GM18951 (cell line): ENCODE measurements around the gene AMBP.

ENCODE experiments used
- POLR2A ChIP-seq: IDR thresholded peaks from 4 replicates; pipeline ENCODE4 v1.6.1; 2011; ENCODE audit warnings: mild to moderate bottlenecking; ENCODE audit not compliant: insufficient read length, insufficient read depth; ENCODE audit errors: extremely low read depth
- in situ Hi-C: fragments of 300-500 bp; cut with MboI; formaldehyde crosslinking; loops from one replicate; pipeline ENCODE4 v1.12.0; 2022; ENCODE audit warnings: low sequenced_read_pairs, mixed read lengths, inconsistent platforms; ENCODE audit not compliant: unreplicated experiment

The AMBP gene

GRCh38 chr9:114092336-114092735, 14.2 kb upstream of the AMBP start:
- in situ Hi-C loops, result no loop called here
- TF ChIP-seq POLR2A, result no peak

GRCh38 chr9:114091711-114092110, 13.6 kb upstream of the AMBP start:
- in situ Hi-C loops, result no loop called here
- TF ChIP-seq POLR2A, result no peak

- TF ChIP-seq POLR2A, result no peak
- in situ Hi-C loops, result no loop called here
Observed at GRCh38 chr9:114090798-114091197, 12.7 kb upstream of the AMBP start.

- in situ Hi-C loops, result loop anchor here (10.0 kb wide), 1 partner anchor 195 kb away; no protein-coding TSS in a partner anchor
- no peak for TF ChIP-seq POLR2A
Observed at GRCh38 chr9:114089206-114089840, 11.2 kb upstream of the AMBP start.

GRCh38 chr9:114088571-114089170, 10.6 kb upstream of the AMBP start:
- no peak for TF ChIP-seq POLR2A
- in situ Hi-C loops, result loop anchor here (10.0 kb wide), 1 partner anchor 196 kb away; no protein-coding TSS in a partner anchor

GRCh38 chr9:114087721-114088120, 9.6 kb upstream of the AMBP start:
- in situ Hi-C loops, result loop anchor here (10.0 kb wide), 1 partner anchor 197 kb away; no protein-coding TSS in a partner anchor
- no peak for TF ChIP-seq POLR2A

GRCh38 chr9:114086607-114087006, 8.5 kb upstream of the AMBP start:
- in situ Hi-C loops, result loop anchor here (10.0 kb wide), 1 partner anchor 198 kb away; no protein-coding TSS in a partner anchor
- no peak for TF ChIP-seq POLR2A

- in situ Hi-C loops, result loop anchor here (10.0 kb wide), 1 partner anchor 199 kb away; no protein-coding TSS in a partner anchor
- no peak for TF ChIP-seq POLR2A
Observed at GRCh38 chr9:114086009-114086408, 7.9 kb upstream of the AMBP start.

- in situ Hi-C loops, result loop anchor here (10.0 kb wide), 1 partner anchor 199 kb away; no protein-coding TSS in a partner anchor
- TF ChIP-seq POLR2A, result no peak
Observed at GRCh38 chr9:114085387-114085789, 7.3 kb upstream of the AMBP start.

- TF ChIP-seq POLR2A, result no peak
- in situ Hi-C loops, result loop anchor here (10.0 kb wide), 1 partner anchor 200 kb away; no protein-coding TSS in a partner anchor
Observed at GRCh38 chr9:114084282-114085073, 6.4 kb upstream of the AMBP start.

- in situ Hi-C loops, result loop anchor here (10.0 kb wide), 1 partner anchor 201 kb away; no protein-coding TSS in a partner anchor
- TF ChIP-seq POLR2A, result no peak
Observed at GRCh38 chr9:114083666-114084065, 5.6 kb upstream of the AMBP start.

- in situ Hi-C loops, result loop anchor here (10.0 kb wide), 1 partner anchor 202 kb away; no protein-coding TSS in a partner anchor
Observed at GRCh38 chr9:114082763-114083412, 4.8 kb upstream of the AMBP start.
